Endodermal cell (in vitro differentiated cells): ENCODE results near the gene CCDC182. TPM values are rescaled to one million over a fixed set of nuclear protein-coding genes. Genes with fewer than 3 reads are reported as not detected.

ENCODE experiments used
- DNase-seq: peaks from one replicate; pipeline ENCODE4 v3.0.0-alpha.2; 2017
- H3K27ac ChIP-seq: 2 replicates; pipeline ENCODE4 v1.5.1; 2013; ENCODE audit warnings: mild to moderate bottlenecking, low read depth, low read length, moderate library complexity
- H3K27me3 ChIP-seq: 2 replicates; pipeline ENCODE4 v1.6.1; 2013; ENCODE audit warnings: mild to moderate bottlenecking, low read length, moderate library complexity; ENCODE audit not compliant: insufficient read depth, control insufficient read depth, poor library complexity, severe bottlenecking
- H3K36me3 ChIP-seq: 2 replicates; pipeline ENCODE4 v1.7.0; 2013; ENCODE audit warnings: mild to moderate bottlenecking, low read length, moderate library complexity; ENCODE audit not compliant: control insufficient read depth, insufficient read depth
- H3K4me1 ChIP-seq: one replicate; pipeline ENCODE4 v1.7.0; 2013; ENCODE audit warnings: low read length; ENCODE audit not compliant: control insufficient read depth, insufficient read depth
- H3K4me3 ChIP-seq: 2 replicates; pipeline ENCODE4 v1.5.1; 2013; ENCODE audit warnings: mild to moderate bottlenecking, low read length, moderate library complexity
- H3K9ac ChIP-seq: 2 replicates; pipeline ENCODE4 v1.6.1; 2013; ENCODE audit warnings: mild to moderate bottlenecking, low read length, moderate library complexity; ENCODE audit not compliant: poor library complexity, severe bottlenecking; ENCODE audit errors: extremely low read depth
- H3K9me3 ChIP-seq: 2 replicates; pipeline ENCODE4 v1.6.1; 2013; ENCODE audit warnings: mild to moderate bottlenecking, low read length, moderate library complexity; ENCODE audit not compliant: control insufficient read depth
- H3K27ac Mint-ChIP-seq: 2 replicates; pipeline ENCODE4 v1.8.0; 2020; ENCODE audit warnings: mixed read lengths
- H3K27me3 Mint-ChIP-seq: 2 replicates; pipeline ENCODE4 v1.8.0; 2021; ENCODE audit warnings: mild to moderate bottlenecking, mixed read lengths; ENCODE audit not compliant: insufficient read depth
- H3K36me3 Mint-ChIP-seq: 2 replicates; pipeline ENCODE4 v1.8.0; 2020; ENCODE audit warnings: low read depth, mixed read lengths
- H3K4me1 Mint-ChIP-seq: 2 replicates; pipeline ENCODE4 v1.8.0; 2020; ENCODE audit warnings: mixed read lengths
- H3K4me3 Mint-ChIP-seq: 2 replicates; pipeline ENCODE4 v1.8.0; 2020; ENCODE audit warnings: mild to moderate bottlenecking, moderate library complexity, mixed read lengths
- H3K9me3 Mint-ChIP-seq: 2 replicates; pipeline ENCODE4 v1.8.0; 2020; ENCODE audit warnings: mild to moderate bottlenecking, mixed read lengths
- CTCF ChIP-seq: fragments of 200-600 bp; sonication (generic); conservative IDR thresholded peaks from 2 replicates; pipeline ENCODE4 v1.5.0; 2021; ENCODE audit warnings: antibody characterized with exemption, mild to moderate bottlenecking
- WGBS, 2 experiments: methylation state at CpG; one replicate each; pipeline versions ENCODE4 v1.1.5 to v1.1.7; 2013; ENCODE audit warnings: missing lambda C conversion rate in 2 of 2, mixed read lengths in 1 of 2; ENCODE audit not compliant: insufficient coverage in 1 of 2, insufficient read length in 1 of 2; 5-methylcytosine and 5-hydroxymethylcytosine counted together
- total RNA-seq, 2 donors: library from RNA; stranded (reverse); fragmentation: NEBNext Ultra II Directional in 1 of 2; extraction: Animal tissue kit (Norgen Biotek cat#: 25700) in 1 of 2; gene quantifications; 2 replicates in 1 of 2; 3 replicates in 1 of 2; pipeline ENCODE4 v1.2.1, GENCODE V29; 2021

CCDC182 gene
- total RNA-seq, 2 donors from 2014 or later: 0.33 TPM; not detected in 1

- Mint-ChIP-seq H3K4me3 (no peak overlapping the region), H3K27ac (no peak overlapping the region), H3K4me1 (peaks cover 5% of the 10 kb centered on the region), H3K36me3 (no peaks in the 10 kb centered on the region), H3K27me3 (no peaks in the 10 kb centered on the region), H3K9me3 (peaks cover 7% of the 10 kb centered on the region)
- Histone ChIP-seq H3K36me3 (no peaks in the 10 kb centered on the region), H3K27ac (no peak overlapping the region), H3K4me3 (no peak overlapping the region), H3K9me3 (peaks cover 10% of the 10 kb centered on the region), H3K9ac (no peak overlapping the region), H3K4me1 (no peaks in the 10 kb centered on the region), H3K27me3 (no peaks in the 10 kb centered on the region)
- WGBS, 2 experiments: 97% methylated on average over 3 of the region's 3 CpGs; no CpG with 5 or more reads in 1 of the 2 experiments
- DNase-seq: no peak
- no peak for TF ChIP-seq CTCF
Observed at GRCh38 chr17:57696050-57696449, 49.0 kb downstream of the CCDC182 start.

Other genes with a start within 250 kb of the CCDC182 start
- gene MRPS23, start 104.7 kb upstream of the CCDC182 start, total RNA-seq: 10 to 100 TPM; 43.9 to 49.2 TPM
- gene CUEDC1, start 210.1 kb upstream of the CCDC182 start, total RNA-seq: 10 to 100 TPM; 11.0 to 18.7 TPM
- gene VEZF1, start 243.0 kb upstream of the CCDC182 start, total RNA-seq: 10 to 100 TPM; 50.3 to 59.3 TPM